ENCODE data around the gene CDKN1C.
A peak's percentile ranks its signal among the peaks of the same experiment; 100 is the strongest.

CDKN1C gene

DNA sequence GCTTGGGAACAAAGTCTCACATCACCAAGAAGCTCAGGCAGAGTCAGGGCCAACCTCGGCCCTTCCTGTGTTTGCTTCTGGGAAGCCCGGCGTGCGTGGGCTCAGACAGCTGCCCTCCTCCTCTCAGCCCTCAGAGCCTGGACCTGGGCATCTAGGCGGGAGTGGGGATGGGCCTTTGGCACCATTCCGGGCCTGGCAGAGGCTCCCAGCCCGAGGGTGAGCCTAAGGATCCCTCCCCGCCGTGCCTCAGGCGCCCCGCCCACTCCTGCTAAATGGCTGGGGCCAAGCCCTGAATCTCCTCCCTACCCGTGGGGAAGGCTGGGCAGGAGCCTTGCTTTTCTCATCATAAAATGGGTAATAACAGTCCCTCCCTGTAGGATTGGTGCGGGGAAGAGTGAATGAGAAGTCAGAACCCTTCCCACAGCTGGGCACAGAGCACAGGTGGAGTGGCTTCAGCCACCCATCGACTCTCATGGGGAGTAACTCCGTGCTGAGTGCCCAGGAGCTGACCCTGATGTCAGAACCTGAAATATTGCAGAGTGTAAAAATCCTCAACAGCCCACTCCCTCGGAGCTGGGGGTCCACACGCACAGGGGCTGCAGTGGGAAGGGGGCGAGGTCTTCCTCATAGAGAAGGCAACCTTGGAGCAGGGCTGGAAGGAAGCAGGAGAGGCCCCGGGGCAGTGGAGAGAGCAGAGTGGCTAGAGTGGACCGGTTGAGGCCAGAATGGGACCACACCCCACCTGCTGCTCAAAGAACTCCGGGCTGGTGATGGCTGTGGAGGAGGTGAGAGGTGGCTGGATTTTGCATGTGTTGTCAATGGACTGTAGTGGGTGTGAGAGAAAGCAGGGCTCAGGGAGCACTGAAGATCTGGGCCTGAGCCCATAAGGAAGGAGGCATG lies 18.8 kb upstream of the CDKN1C start:
- no peak for DNase-seq

DNA sequence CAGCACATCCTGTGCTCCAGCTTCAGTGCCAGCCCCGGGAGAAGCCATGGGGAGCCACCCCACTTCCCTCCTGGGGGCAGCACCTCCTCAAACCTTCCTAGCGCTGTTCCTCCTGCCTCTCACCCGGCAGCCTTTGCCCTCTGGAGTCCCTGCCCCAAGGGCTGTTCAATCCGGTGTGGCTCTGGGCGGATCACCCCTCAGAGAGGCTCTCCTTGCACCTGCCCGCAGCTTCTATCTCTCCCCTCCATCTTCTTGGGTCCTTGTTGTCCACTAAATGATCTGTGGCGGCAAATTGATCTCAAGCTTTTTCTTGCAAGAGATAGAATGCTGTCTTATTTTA lies 18.1 kb upstream of the CDKN1C start:
- no peak for DNase-seq

DNA sequence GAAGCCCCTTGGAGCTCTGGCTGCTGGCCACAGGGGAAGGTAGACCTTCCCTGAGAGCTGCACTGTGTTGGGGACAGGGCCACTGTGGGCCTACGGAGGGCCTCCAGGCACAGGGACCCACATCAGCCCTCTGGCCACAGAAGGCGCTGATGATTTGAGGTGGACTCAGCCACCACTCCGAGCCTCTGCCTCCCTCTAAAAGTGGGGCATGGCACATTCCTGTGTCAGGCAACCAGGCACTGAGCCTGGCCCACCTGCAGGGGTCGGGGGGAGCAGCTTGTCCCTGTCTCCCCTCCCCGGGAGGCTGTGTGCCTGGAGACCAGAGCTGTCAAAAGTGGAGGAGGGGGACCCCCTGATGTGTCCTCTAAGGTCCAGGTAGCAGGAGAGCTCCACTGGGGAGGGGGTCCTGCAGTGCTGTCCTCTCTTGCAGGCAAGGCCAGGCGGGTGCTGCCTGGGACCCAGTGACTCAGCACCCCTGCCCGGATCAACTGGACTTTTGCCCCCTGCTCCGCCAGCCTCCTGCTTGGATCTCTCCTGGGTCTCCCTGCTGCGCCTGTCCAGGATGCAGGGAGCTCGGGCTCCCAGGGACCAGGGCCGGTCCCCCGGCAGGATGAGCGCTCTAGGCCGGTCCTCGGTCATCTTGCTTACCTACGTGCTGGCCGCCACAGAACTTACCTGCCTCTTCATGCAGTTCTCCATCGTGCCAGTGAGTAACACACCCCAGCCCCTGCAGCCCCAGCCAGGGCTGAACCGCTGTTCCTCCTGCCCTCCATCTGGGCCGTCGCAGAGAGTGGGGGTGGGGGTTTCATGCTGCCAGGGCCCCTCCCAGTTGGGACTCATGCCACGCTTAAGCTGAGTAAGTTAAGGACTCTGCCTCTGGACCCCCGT lies 17.5 kb upstream of the CDKN1C start:
- no peak for DNase-seq

DNA sequence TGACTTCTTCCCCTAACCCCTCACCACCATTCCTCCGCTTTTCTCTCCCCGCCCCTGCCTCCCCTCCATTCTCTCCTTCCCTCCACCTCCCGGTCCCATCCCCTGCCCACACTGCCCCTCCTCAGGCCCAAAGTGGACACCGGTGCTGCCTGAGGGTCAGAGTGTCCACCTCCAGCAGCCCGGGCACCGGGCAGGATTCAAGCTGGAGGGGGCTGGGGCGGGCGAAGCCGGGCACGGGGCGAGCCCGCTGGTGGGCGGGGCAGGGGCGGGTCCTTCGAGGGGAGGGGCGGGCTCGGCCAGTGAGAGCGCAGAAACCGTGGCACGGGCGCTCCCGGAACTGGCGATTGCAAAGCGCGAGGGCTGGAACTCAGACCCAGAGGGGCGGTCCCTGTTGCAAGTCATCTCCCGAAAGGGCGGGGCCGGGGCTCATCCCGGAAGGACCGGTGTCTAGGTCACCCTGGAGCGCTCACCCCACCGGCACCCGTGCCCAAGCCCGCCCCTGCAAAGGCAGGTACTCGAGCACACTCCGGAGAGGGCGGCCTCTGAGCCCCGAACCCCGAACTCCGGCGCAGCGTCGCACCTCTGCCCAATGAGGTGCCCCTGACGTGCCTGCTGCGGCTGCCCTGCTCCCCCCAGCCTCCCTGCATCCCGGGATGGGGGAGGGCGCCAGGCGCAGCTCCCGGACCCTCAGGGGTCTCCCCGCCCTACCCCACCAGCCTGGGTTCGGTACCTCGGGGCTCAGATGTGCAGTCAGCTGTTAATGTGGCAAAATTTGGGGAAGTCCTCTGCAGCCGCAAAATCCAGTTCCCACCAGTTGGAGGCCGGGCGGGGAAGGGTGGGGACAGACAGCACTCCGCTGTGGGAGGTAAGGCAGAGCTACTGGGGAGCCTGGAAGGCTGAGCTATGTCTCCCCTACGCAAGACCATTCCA lies 16.5 kb upstream of the CDKN1C start:
- DNase-seq = peak; percentile 68

DNA sequence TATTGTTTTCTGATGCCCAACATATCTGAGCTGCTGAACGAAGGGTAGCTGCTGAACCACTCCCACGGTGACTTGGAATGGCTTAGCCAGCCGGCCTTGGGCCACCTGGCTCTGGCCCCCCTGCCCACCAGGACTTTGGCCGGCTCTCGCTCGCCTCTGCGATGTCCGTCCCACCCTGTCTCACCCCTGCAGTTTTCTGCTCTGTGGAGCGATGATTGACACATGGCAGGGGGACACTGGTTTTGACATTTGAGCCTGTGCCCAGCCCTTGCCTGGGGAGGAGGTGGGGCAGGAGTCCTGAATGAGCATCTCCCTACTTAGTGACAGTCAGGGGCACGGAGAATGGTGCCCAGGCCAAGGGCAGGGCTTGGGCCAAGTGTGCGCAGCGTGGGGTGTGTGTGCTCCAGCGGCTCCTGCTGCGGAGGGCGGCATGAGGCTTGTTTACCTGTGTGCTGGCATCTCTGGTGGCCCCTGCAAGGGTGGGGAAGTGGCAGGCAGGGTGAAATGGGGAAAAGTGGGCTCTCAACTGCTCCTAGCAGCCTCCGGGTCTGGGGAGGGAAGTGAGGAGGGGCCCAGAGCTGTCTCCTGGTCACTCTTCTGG lies 15.7 kb upstream of the CDKN1C start:
- no peak for DNase-seq

DNA sequence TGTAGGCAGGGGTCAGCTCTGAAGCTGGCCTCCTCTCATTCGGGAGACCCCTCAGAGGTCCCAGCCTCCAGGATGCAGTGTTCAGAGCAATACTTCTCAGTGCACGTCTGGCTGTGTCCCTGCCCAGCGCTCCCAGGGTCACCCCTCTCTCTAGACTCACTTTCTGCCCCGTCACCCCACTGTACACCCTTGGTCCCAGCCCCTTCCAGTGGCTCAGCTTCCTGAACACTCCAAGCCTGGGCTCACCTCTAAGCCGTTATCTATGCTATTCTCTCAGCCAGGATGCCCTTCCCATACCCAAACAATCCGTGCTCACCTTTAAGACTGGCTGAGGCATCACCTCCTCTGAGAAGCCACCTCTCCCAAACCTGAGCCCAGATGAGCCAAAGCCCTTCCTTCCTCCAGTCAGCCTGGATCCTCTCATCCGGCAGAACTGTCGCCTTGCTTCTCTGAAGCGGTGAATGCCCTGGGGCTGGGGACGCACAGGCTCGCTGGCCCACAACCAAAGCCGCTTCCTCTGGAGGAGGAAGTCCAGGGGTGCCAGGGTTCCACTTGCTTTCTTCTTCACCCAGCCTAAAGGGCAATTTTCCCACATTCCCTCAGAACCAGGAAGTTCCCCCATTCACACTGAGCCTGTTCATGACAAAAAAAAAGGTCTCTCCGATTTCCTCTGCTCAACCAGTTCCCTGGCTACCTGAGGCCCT lies 13.7 kb upstream of the CDKN1C start:
- DNase-seq = no peak

DNA sequence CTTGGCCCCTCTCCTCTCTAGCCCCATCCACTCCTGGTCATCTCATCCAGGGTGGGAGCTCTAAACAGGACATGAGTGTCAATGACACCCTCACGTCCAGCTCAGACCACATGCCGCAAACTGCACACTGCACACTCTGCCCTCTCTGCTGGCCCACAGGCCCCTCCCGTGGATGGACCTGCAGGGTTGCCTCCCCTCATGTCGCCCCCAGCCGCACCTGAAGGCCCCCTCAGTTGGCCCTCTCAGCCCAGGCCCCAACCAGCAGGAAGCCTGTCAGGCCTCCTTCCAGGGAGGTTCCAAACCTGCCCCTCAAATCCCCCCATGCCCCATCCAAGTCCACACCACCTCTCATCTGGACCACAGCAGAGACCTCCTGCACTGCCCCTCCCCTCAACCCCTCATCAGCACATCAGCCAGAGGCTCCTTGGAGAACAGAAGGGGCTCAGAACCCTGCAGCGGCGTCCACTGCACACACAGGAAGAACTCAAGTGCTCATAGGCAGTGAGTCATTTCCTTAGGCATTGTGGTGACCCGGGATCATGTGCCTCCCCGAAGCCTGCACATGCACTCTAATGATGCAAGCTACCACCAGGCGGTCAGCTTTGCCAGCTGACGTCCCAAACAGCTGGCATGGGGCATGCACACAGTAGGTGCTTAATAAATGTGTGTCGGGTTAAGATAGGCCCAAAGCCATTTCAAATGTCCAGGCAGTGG lies 12.9 kb upstream of the CDKN1C start:
- DNase-seq = peak; percentile 54

DNA sequence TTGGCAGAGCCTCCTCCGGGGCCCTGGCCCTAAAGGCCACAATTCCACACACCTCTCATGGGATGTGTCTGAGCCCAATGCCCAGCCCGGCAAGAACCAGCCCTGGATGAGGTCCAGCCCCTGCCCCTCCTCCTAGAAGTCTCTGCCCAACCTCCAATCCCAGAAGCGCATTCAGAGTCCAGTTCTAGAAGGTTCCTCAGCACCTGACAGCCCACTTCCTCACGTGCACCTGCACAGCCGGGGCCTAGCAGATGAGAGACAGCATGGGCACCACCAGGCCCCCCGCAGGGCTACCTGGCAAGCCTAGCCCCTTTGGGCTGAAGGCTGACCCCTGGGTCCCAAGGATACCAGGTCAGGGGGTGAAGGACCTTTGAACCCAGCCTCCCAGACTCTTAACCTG lies 11.5 kb upstream of the CDKN1C start:
- DNase-seq = no peak

DNA sequence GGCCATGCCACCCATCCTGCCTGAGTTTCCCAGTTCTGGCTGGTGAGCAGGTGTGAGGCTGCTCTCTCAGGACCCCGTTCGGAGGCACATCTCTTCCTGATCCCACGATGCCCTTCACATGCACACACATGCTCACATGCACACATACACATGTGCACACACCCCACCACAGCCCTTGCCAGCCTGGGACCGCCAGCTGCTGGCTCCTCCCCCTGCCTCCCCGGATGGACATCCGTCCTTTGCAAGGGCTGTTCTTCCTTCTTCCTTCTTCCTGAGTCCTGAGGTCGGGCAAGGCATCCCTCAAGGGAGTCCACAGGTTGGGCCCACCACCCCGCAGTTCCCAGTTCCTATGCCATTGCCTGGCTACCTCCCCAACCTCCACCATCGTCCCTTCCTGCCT lies 10.5 kb upstream of the CDKN1C start:
- DNase-seq = no peak

DNA sequence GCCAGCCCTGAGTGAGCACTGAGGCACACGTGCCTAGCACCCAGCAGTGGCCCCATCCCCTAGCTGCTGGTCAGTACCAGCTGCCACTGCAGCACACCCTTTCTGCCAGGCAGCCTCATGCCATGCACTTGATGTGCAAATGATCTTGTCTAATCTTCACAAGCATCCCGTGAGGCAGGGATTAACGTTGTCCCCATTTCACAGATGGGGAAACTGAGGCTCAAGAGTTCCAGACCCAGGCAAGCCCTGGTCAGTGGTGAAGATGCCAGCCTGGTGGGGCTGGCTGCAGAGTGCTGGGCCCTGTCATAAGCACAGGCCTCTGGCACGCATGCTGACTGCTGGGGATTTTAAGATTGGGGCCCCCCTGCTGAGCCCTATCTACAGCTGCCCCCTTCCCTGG lies 8.4 kb upstream of the CDKN1C start:
- no peak for DNase-seq

DNA sequence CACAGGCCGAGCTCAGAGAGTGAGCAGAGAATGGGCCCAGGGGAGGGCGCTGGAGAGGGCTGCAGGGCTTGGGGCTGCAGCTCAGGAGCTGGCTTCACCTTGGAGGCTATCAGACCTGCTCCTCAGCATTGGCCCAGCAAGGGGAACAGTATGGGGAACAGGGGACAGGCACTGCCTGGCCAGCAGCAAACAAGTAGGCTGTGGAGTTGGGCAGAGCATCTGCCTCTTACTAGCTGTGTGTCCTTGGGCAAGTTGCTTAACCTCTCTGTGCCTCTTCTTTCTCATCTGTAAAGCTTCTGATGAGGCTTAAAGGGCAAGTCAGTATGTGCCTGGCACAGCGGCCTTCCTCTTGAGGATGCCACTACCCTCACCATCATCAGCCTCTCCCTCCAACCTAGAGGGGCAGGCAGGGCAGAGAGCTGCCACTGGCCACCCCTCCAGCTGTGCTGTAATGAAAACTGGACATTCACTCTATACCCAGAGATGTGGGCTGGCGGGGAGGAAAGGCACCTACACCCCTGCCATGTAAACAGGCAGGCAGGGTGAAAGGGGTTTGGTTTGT lies 7.5 kb upstream of the CDKN1C start:
- no peak for DNase-seq

DNA sequence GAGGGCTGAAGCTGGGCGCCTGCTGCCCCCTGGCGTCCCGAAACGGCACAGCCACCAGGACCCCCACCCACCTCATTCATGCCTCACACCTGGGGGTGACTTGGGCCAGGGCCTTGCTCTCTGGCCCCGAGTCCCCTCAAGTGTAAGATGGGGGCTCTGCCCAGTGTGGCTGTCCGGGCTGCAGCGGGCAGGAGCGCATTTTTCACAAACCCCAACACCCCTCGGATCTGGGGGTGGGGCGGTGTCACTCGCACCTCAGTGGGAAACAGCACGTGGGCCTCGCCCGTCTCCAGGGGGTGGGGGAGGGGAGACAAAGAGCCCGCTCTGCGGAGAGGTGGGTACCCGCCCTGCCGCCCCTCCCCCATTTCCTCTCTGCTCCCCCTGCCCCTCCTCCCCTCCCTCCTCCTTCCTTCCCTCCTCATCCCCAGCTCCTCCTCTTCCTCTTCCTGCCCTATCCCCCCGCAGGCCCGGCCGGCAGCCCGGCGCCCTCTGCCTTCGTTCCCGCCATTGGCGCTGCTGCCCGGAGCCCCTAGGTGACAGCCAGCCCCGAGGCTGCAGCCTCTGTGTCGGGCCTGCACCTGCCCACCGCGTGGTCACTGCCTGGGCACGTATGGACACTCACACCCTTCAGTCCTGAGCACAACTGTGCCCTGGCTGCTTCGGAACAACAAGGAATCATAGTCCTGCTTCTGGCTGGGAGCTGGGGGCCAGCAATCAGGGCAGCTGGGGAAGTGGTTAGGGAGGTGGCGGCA lies 6.8 kb upstream of the CDKN1C start:
- DNase-seq = no peak

DNA sequence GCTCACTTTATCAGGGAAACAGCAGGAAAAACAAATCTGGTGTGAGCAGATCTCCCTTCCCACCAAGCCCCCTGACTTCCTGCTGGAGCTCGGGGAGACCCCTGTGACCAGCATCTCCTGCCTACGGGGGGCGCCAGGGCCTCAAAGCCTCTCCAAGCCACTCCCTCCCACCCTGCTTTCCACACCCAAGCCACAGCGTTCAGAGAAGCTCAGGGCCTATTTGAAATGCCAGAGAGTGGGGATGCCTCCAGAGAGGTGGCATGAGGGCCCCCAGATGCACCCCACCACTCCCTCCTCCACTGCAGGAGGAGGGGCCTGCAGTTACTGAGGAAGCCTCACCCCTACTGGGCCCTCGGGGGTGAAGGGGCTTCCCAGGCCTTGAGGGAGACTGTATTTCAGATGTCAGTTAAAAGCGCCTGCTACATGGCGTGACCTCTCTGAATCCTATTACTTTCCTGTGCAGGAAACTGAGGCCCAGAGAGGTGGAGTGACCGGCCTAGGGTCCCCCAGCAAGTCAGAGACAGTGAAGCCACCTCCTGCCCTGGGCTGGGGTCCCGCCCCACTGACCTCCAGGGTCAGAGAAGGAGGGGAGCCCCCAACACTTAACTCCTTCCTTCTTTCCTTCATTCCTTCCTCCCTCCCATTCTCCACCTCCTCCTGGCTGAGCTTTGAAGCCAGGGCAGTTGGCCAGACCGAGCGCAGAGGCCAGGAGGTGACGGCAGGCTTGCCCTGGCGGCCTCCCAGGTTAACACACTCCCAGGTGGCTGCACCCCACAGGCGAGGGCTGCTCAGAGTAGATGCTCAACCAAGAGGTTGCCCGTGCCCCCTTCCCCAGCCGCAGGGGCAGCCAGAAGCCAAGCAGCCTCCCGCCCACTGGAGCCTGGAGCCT lies 6.0 kb upstream of the CDKN1C start:
- DNase-seq = no peak

DNA sequence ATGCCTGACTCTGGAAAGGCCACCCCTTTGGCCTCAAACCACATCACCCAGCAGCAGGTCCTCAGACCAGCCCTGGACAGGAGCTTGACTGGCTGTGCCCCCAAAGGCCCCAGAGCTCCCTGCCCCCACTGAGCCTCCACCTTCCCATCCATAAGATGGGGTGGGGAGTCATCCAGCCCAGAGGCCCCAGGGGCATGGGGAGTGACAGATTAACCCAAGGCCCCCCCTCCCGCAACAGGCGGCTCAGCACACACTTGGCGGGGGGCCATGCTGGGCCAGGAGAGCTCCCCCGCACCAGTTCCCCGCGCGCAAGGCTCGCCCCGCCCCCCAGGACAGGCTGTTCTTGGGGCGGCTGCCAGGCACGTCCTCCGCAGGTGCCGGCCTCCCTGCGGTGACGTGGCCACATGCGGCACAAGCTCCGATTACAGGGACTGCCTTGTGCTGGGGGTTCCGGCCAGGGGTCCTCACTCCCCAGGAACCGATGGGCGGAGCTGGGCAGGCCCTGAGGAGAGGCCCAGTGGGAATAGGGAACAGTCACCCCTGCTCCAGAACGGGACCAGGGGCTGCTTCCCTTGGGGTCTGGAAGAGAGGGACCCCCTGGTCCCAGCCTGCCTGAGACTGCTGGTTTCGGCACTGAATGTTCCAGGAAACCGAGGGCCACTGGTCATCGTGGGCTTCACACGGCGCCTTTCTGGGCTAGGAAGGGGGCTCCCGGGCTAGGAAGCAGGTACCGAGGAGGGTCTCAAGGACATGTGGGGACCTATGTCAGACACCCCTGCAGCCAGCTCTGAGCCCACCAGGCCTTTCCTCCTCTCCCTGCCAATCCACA lies 5.1 kb upstream of the CDKN1C start:
- no peak for DNase-seq

DNA sequence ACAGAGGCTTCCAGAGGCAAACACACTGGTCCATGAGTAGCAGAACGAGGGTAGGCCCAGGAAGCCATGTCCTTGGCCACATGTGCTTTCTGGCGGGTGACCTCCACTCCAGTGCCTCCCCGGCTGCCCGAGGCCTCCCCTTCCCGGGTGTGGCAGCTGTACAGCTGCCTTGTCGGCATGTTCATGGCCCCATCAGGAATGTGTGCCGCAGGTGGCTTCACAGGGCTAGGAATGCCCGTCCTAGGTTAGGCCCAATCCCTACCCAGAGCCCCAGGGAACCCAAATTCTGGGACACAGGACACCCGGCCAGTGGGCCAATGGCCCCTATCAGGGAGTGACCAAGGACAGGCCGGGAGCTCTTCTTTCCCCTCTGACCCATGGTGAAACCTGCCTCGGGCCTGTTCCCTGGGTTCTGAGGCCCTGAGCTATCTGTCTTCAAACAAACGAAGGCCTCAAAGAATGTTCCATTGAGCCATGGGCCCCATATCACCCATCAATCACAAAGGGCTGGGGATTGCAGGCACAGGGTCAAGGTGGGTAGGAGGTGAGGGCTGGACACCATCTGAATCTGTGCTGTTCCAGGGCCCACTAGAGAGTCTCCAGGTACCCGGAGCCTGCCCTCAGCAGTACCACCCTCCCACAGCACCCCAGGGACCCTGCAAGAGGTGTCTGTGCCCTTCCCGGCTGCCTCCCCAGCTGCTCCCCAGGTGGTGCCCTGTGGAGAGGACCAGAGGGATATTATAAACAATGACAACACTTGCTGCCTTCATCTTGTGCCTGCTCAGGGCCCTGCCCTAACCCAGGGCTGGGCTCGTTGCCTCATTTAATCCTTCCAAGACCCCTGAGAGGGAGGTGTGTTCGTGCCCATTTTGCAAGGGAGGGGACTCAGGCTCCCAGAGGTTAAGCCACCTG lies 4.0 kb upstream of the CDKN1C start:
- no peak for DNase-seq

DNA sequence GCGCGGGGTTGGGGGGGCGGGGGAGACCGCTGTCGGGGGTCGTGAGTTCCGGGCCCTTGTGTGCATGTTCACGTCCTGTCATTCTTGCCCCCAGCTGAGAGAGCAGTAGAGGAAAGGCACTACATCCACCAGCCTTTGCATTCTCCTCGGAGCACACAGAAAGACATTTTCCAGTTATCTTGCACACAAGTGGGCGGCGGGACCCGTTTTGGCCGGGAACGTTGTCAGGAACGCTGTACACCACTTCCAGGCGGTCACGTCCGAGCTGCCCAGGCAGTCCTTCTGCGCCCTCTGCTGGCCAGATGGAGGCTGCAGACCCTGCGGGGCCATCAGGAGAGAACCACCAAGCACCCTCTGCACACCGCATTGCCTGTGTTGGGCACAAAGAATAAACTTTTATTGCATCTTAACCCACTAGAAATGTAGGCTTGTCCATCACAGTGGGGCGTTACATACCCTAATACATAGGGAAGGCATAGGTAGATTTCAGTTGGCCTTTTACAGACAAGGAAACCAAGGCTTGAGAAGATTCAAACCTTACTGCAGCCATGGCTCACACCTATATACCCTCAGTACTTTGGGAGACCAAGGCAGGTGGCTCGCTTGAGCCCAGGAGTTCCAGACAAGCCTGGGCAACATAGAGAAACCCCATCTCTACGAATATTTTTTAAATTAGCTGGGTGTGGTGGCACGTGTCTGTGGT lies 2.8 kb upstream of the CDKN1C start:
- peak; percentile 72 for DNase-seq

All from T1000 (cell line).